Activated T-helper 2 cell treated with anti-CD3 and anti-CD28 coated beads, Interferon-gamma antibody, Interleukin-2, Interleukin-4, amounts not matched to agents 10 μg/mL and 5 μg/mL and 100 μg/mL, durations not matched to agents 14 hours and 24 hours and 36 hours (primary cell): ENCODE data around the gene UBE3B. TPM values are rescaled to one million over a fixed set of nuclear protein-coding genes. Genes with fewer than 3 reads are reported as not detected.

Experiments
- DNase-seq: peaks from one replicate; pipeline ENCODE4 v3.0.0; 2021; ENCODE audit warnings: low spot score
- H3K27ac Mint-ChIP-seq: one replicate; pipeline ENCODE4 v1.8.0; 2021; ENCODE audit warnings: mixed read lengths
- H3K27me3 Mint-ChIP-seq: one replicate; pipeline ENCODE4 v1.8.0; 2021; ENCODE audit warnings: low read depth, mixed read lengths
- H3K36me3 Mint-ChIP-seq: one replicate; pipeline ENCODE4 v1.8.0; 2021; ENCODE audit warnings: low read depth, mixed read lengths
- H3K4me1 Mint-ChIP-seq: one replicate; pipeline ENCODE4 v1.8.0; 2021; ENCODE audit warnings: low read depth, mixed read lengths
- H3K4me3 Mint-ChIP-seq: one replicate; pipeline ENCODE4 v1.8.0; 2021; ENCODE audit warnings: low read depth, mild to moderate bottlenecking, moderate library complexity, mixed read lengths
- H3K9me3 Mint-ChIP-seq: one replicate; pipeline ENCODE4 v1.8.0; 2021; ENCODE audit warnings: mixed read lengths
- intact Hi-C: fragments of 100-400 bp; cut with micrococcal nuclease; formaldehyde crosslinking; loops from one replicate; pipeline ENCODE4 v1.15.1; 2023
- total RNA-seq: library from RNA; stranded (reverse); gene quantifications from 2 replicates; pipeline ENCODE4 v1.2.3, GENCODE V29; 2022

The UBE3B gene
- total RNA-seq, 1 donor from 2014 or later, result 30.6 TPM

GRCh38 chr12:109534456-109534855 lies 57.0 kb downstream of the UBE3B start:
- Mint-ChIP-seq H3K4me3 (no peak overlapping the region), H3K9me3 (no peaks in the 10 kb centered on the region), H3K36me3 (peaks cover 2% of the 10 kb centered on the region), H3K27me3 (no peaks in the 10 kb centered on the region), H3K27ac (no peak overlapping the region), H3K4me1 (no peaks in the 10 kb centered on the region)
- DNase-seq, result no peak
- intact Hi-C loops, result no loop called here

GRCh38 chr12:109535231-109535862 lies 57.9 kb downstream of the UBE3B start:
- no peak for DNase-seq
- H3K4me1 Mint-ChIP-seq, result no peaks in the 10 kb centered on the region
- intact Hi-C loops, result no loop called here
- no peak overlapping the region for H3K27ac Mint-ChIP-seq
- no peak overlapping the region for H3K4me3 Mint-ChIP-seq
- no peaks in the 10 kb centered on the region for H3K27me3 Mint-ChIP-seq
- no peaks in the 10 kb centered on the region for H3K9me3 Mint-ChIP-seq
- H3K36me3 Mint-ChIP-seq, result peaks cover 2% of the 10 kb centered on the region

- H3K9me3 Mint-ChIP-seq, result no peaks in the 10 kb centered on the region
Observed at GRCh38 chr12:109535863-109536250, 58.4 kb downstream of the UBE3B start.

GRCh38 chr12:109537136-109537535 lies 59.7 kb downstream of the UBE3B start:
- DNase-seq, result no peak
- H3K4me3 Mint-ChIP-seq, result no peak overlapping the region
- intact Hi-C loops, result no loop called here
- H3K27me3 Mint-ChIP-seq, result no peaks in the 10 kb centered on the region
- H3K36me3 Mint-ChIP-seq, result no peaks in the 10 kb centered on the region
- no peak overlapping the region for H3K27ac Mint-ChIP-seq
- H3K4me1 Mint-ChIP-seq, result no peaks in the 10 kb centered on the region
- H3K9me3 Mint-ChIP-seq, result no peaks in the 10 kb centered on the region

More at GRCh38 chr12:109535863-109536250, 58.4 kb downstream of the UBE3B start:
- peaks cover 2% of the 10 kb centered on the region for H3K36me3 Mint-ChIP-seq
- intact Hi-C loops, result no loop called here
- DNase-seq, result no peak
- no peaks in the 10 kb centered on the region for H3K4me1 Mint-ChIP-seq
- no peak overlapping the region for H3K27ac Mint-ChIP-seq
- H3K27me3 Mint-ChIP-seq, result no peaks in the 10 kb centered on the region
- H3K4me3 Mint-ChIP-seq, result no peak overlapping the region

GRCh38 chr12:109538191-109538863 lies 60.9 kb downstream of the UBE3B start:
- H3K27ac Mint-ChIP-seq, result no peak overlapping the region
- no peaks in the 10 kb centered on the region for H3K9me3 Mint-ChIP-seq
- H3K4me1 Mint-ChIP-seq, result no peaks in the 10 kb centered on the region
- intact Hi-C loops, result no loop called here
- H3K36me3 Mint-ChIP-seq, result no peaks in the 10 kb centered on the region
- no peak overlapping the region for H3K4me3 Mint-ChIP-seq
- DNase-seq, result no peak
- H3K27me3 Mint-ChIP-seq, result no peaks in the 10 kb centered on the region

GRCh38 chr12:109539508-109539907 lies 62.1 kb downstream of the UBE3B start:
- H3K27ac Mint-ChIP-seq, result no peak overlapping the region
- H3K36me3 Mint-ChIP-seq, result no peaks in the 10 kb centered on the region
- H3K9me3 Mint-ChIP-seq, result no peaks in the 10 kb centered on the region
- intact Hi-C loops, result no loop called here
- DNase-seq, result no peak
- no peak overlapping the region for H3K4me3 Mint-ChIP-seq
- H3K4me1 Mint-ChIP-seq, result no peaks in the 10 kb centered on the region
- H3K27me3 Mint-ChIP-seq, result no peaks in the 10 kb centered on the region

GRCh38 chr12:109540526-109541412 lies 63.3 kb downstream of the UBE3B start:
- no peak for DNase-seq
- H3K36me3 Mint-ChIP-seq, result no peaks in the 10 kb centered on the region
- H3K27ac Mint-ChIP-seq, result no peak overlapping the region
- H3K27me3 Mint-ChIP-seq, result no peaks in the 10 kb centered on the region
- intact Hi-C loops, result no loop called here
- no peak overlapping the region for H3K4me3 Mint-ChIP-seq
- H3K9me3 Mint-ChIP-seq, result no peaks in the 10 kb centered on the region
- peaks cover 4% of the 10 kb centered on the region for H3K4me1 Mint-ChIP-seq

- Mint-ChIP-seq H3K4me1 (peaks cover 4% of the 10 kb centered on the region), H3K4me3 (no peak overlapping the region), H3K9me3 (no peaks in the 10 kb centered on the region), H3K27ac (no peak overlapping the region), H3K27me3 (no peaks in the 10 kb centered on the region), H3K36me3 (no peaks in the 10 kb centered on the region)
- no peak for DNase-seq
- intact Hi-C loops, result no loop called here
Observed at GRCh38 chr12:109541413-109541726, 63.9 kb downstream of the UBE3B start.

GRCh38 chr12:109542014-109542413 lies 64.6 kb downstream of the UBE3B start:
- Mint-ChIP-seq H3K9me3 (no peaks in the 10 kb centered on the region), H3K36me3 (no peaks in the 10 kb centered on the region), H3K27me3 (no peaks in the 10 kb centered on the region), H3K4me3 (no peak overlapping the region), H3K4me1 (peaks cover 4% of the 10 kb centered on the region), H3K27ac (no peak overlapping the region)
- no peak for DNase-seq
- intact Hi-C loops, result no loop called here

- DNase-seq, result no peak
- Mint-ChIP-seq H3K4me3 (no peak overlapping the region), H3K4me1 (peaks cover 4% of the 10 kb centered on the region), H3K27me3 (no peaks in the 10 kb centered on the region), H3K27ac (no peak overlapping the region), H3K9me3 (no peaks in the 10 kb centered on the region), H3K36me3 (no peaks in the 10 kb centered on the region)
- intact Hi-C loops, result no loop called here
Observed at GRCh38 chr12:109542876-109543275, 65.4 kb downstream of the UBE3B start.

GRCh38 chr12:109544955-109545531 lies 67.6 kb downstream of the UBE3B start:
- intact Hi-C loops, result no loop called here
- Mint-ChIP-seq H3K27me3 (peaks cover 2% of the 10 kb centered on the region), H3K9me3 (no peaks in the 10 kb centered on the region), H3K4me1 (peaks cover 4% of the 10 kb centered on the region), H3K36me3 (no peaks in the 10 kb centered on the region), H3K4me3 (no peak overlapping the region), H3K27ac (no peak overlapping the region)
- DNase-seq, result no peak

GRCh38 chr12:109545826-109546225 lies 68.4 kb downstream of the UBE3B start:
- no peak for DNase-seq
- Mint-ChIP-seq H3K4me1 (peaks cover 4% of the 10 kb centered on the region), H3K9me3 (no peaks in the 10 kb centered on the region), H3K4me3 (no peak overlapping the region), H3K36me3 (no peaks in the 10 kb centered on the region), H3K27ac (no peak overlapping the region), H3K27me3 (peaks cover 2% of the 10 kb centered on the region)
- intact Hi-C loops, result no loop called here

- intact Hi-C loops, result no loop called here
- peaks cover 4% of the 10 kb centered on the region for H3K4me1 Mint-ChIP-seq
- H3K9me3 Mint-ChIP-seq, result no peaks in the 10 kb centered on the region
- no peaks in the 10 kb centered on the region for H3K36me3 Mint-ChIP-seq
- DNase-seq, result no peak
- no peak overlapping the region for H3K27ac Mint-ChIP-seq
- no peak overlapping the region for H3K4me3 Mint-ChIP-seq
- peaks cover 2% of the 10 kb centered on the region for H3K27me3 Mint-ChIP-seq
Observed at GRCh38 chr12:109547286-109547685, 69.9 kb downstream of the UBE3B start.
